GM19452 (cell line): Measurements from ENCODE around the gene RPL39L.

Source experiments
- ATAC-seq: cut with Tn5 transposase; IDR thresholded peaks from one replicate; pipeline ENCODE4 v1.9.1; 2021; ENCODE audit not compliant: unreplicated experiment

Gene RPL39L

DNA sequence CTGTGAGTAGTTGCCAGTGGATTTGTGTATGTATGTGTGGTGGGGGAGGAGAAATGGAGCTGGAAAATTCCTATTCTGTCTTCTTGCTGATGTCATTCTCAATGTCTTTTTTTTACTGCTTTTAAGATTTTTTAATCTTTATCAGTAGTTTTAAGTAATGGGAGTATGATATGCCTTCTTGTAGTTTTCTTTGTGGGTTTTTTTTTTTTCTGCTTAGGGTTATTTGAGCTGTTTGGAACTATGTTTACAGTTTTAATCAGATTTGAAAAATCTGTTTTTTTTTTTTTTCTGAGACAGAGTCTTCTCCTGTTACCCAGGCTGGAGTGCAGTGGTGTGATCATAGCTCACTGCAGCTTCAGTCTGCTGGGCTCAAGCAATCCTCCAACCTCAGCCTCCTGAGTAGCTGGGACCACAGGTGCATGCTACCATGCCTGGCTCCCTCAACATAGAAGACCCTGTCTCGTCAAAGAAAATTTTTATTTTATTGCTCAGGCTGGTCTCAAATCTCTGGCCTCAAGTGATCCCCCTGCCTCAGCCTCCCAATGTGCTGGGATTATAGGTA, 37.1 kb downstream of the RPL39L start:
- ATAC-seq = no peak

GRCh38 chr3:187101184-187102072, 37.9 kb downstream of the RPL39L start:
- no peak for ATAC-seq

DNA sequence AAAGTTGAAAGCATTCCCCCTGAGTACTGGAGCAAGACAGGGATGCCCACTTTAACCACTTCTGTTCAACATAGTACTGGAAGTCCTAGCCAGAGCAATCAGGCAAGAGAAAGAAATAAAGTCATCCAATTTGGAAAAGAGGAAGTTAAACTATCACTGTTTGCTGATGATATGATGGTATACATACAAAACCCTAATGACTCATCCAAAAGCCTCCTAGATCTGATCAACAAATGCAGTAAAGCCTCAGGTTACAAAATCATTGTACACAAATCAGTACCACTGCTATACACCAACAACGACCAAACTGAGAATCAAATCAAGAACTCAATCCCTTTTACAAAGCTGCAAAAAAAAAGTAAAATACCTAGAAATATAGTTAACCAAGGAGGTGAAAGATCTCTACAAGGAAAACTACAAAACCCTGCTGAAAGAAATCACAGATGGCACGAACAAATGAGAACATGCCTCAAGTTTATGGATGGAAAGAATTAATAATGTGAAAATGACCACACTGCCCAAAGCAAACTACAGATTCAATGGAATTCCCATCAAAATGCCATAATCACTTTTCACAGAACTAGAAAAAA, 40.3 kb downstream of the RPL39L start:
- ATAC-seq = no peak

DNA sequence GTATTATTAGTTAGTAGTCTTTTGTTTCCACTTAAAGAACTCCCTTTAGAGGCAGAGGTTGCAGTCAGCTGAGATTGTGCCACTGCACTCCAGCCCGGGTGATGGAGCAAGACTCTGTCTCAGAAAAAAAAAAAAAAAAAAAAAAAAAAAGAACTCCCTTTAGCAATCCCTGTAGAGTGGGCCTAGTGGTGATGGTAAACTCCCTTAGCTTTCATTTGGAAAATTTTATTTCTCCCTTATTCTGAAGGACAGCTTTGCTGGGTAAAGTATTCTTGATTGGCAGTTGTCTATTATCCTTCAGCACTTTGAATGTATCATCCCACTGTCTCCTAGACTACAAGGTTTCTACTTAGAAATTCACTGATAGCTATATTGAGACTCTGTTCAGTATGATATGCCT, 46.0 kb downstream of the RPL39L start:
- ATAC-seq = no peak

- ATAC-seq = no peak
These were observed 50.6 kb downstream of the RPL39L start for GRCh38 chr3:187088701-187089100.

- ATAC-seq = no peak
These were observed 52.5 kb downstream of the RPL39L start for GRCh38 chr3:187086831-187087230.

DNA sequence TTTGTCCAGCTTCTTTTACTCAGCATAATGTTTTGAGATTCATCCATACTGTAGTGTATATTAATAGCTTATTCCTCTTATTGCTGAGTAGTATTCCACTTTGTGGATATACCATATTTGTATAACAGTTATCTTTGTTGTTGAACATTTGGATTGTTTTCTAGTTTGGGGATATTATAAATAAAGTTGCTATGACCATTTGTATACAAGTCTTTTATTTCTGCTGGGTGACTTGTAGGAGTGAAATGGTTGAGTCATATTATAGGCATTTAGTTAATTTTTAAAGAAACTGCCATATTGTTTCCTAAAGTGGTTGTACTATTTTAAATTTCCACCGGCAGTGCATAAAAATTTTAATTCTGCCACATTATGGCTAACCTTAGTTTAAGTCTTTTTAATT, 53.4 kb downstream of the RPL39L start:
- ATAC-seq = no peak

DNA sequence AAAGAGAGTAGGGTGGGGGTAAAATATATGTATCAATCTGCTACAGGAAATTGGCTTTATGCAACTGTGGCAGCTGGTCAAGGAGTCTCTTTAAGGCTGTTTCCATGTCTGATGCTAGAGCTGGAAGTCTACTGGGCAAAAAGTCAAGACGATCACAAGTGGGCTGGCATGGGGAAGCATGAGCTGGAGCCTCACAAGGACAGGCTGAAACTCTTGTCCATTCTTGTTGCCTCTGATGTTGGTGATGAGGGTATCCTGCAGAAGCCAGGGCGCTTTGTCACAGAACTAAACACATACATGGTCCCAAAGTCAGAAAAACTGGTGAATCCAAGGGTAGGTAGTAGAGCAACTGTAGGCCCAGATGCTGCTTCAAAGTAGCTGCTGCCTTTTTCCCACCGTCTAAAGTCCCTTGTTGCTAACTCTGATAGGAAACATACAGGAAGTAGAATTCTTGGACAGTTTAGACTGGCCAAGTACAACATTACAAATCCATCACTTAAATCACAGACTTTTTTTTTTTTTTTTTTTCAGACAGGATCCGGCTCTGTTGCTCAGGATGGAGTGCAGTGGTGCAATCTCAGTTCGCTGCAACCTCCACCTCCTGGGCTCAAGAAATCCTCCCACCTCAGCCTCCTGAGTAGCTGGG, 54.2 kb downstream of the RPL39L start:
- ATAC-seq = no peak

- no peak for ATAC-seq
These were observed 54.7 kb downstream of the RPL39L start for GRCh38 chr3:187084580-187084979.

DNA sequence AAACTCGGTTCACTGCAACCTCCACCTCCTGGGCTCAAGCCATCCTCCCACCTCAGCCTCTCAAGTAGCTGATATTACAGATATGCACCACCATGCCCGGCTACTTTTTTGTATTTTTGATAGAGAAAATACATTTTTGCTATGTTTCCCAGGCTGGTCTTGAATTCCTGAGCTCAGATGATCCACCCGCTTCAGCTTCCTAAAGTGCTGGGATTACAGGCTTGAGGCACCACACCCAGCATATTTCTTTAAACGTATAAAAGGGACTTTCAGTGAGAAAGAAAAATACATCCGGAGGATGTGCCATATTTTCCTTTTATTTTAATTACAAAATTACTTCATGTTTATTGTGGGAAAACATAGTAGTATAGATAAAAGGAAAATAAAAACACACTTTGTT, 55.2 kb downstream of the RPL39L start:
- ATAC-seq = no peak

DNA sequence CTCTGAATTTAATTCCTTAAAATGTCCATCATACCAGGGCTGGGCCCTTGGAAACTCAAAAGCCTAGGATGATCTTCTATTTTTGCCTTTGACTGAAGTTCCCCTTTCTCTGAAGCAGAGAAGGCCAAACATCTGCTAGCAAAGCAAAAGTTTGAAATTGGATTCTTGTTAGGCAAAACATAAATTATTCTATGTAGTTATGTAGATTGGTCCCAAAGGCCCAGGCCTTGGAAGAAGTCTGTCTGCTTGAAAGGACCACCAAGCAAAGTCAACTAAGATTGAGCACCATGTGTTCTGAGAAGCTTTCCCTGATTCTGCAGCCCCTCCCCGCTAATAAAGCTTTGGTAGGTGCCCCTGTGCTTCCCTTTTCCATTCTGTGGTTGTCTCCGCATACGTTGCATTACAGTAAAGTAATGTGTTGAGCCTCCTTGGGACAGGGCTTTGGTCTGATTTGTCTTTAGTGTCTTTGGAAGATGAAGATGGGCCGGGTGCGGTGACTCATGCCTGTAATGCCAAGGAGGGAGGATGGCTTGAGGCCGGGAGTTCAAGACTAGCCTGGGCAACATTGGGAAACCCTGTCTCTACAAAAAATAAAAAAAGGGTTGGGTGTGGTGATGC, 56.4 kb downstream of the RPL39L start:
- ATAC-seq = no peak

- ATAC-seq = no peak
These were observed 58.4 kb downstream of the RPL39L start for GRCh38 chr3:187080799-187081450.

- no peak for ATAC-seq
These were observed 59.9 kb downstream of the RPL39L start for GRCh38 chr3:187079090-187080022.

GRCh38 chr3:187077537-187077936, 61.8 kb downstream of the RPL39L start:
- ATAC-seq = no peak

GRCh38 chr3:187077085-187077484, 62.2 kb downstream of the RPL39L start:
- ATAC-seq = no peak

DNA sequence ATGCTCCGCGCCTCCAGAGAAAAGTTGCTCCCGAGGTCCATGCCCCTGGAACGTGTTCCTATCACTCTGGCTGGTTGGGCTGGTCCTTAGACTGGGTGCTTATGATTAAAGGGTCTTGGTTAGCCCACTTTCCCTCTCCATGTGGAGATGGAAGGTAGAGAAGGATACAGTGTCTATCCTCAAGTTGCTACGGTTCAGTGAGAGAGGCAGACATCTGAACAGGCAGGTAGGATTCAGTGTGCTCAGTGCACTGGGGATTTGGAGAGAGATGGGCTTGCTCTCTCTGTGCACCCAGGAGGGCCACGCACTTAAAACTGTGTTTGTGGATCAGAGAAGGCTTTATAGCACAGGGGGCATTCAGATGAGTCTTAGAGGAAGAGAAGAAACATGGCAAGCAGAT, 63.0 kb downstream of the RPL39L start:
- no peak for ATAC-seq

DNA sequence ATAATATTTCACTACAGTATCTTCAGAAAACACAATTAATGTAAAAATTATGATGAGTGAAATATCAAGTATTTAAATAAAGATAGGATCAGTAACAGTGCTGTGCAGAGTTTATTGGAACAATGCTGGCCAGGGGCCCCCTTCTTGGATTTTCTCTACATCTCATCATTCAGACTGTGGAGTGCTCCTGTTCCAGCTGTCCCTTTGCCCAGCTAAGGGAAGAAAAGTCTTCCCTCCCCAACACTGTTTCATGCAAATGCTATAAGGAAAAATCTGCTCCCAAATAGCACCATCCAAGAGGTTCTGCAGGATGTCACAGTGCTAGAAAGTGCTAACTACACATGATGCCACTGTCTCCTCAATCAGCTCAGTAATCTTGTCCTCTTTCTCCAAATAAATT, 64.5 kb downstream of the RPL39L start:
- ATAC-seq = no peak

- no peak for ATAC-seq
These were observed 65.7 kb downstream of the RPL39L start for GRCh38 chr3:187073581-187074098.

GRCh38 chr3:187072511-187072910, 66.8 kb downstream of the RPL39L start:
- ATAC-seq = no peak

GRCh38 chr3:187072102-187072501, 67.2 kb downstream of the RPL39L start:
- no peak for ATAC-seq
